Measurements from ENCODE around the gene JPH3.

JPH3 gene

DNA sequence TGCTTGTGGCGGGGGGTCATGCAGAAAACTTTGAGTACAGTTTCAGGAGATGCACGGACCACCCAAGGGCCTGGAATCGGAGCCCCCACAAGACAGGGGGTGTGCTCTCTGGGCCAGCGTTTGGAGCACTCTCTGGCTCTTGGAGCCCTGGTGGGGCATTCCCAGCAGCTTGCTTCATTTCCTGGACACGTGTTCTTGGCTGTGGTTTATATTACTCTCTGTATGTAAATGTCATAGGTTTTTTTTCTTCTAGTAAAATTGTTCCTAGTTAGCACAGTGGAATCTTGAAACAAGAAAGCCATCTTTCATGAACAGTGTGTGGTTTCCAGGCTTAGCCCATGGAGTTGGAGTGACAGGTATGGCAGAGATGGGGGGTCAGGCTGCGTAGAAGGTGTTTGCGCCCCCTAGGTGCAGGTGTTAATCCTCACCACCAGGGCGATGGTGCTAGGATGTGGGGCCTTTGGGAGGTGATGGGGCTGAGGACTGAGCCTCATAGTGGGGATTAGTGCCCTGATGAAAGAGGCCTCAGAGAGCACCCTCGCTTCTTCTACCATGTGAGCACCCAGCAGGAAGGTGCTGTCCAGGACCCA lies 79.8 kb downstream of the JPH3 start:
- no peak for DNase-seq (ENCODE audit: low read depth)

DNA sequence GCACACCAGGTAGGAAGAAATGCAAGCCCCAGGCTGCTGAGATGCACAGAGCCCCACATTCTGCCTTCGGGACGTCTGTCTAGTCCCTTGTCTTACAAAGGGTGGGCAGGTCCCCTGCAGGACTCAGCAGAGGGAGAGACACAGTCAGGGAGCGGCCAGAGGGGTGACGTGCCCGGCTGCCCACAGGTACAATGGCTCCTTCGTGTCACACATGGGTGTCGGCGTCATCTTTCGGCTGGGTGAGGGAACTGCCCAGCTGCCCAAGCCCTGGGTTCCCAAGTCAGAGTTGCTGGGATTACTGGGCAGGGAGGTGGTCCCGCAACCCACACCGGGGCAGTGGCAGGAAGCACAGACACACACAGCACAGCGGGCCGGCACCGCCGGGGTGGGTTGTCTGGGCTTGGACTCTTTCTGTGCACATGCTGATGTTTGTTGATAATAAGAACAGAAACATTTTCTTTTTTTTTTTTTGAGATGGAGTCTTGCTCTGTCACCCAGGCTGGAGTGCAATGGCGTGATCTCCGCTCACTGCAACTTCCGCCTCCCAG lies 80.6 kb downstream of the JPH3 start:
- no peak for DNase-seq (ENCODE audit: low read depth)

DNA sequence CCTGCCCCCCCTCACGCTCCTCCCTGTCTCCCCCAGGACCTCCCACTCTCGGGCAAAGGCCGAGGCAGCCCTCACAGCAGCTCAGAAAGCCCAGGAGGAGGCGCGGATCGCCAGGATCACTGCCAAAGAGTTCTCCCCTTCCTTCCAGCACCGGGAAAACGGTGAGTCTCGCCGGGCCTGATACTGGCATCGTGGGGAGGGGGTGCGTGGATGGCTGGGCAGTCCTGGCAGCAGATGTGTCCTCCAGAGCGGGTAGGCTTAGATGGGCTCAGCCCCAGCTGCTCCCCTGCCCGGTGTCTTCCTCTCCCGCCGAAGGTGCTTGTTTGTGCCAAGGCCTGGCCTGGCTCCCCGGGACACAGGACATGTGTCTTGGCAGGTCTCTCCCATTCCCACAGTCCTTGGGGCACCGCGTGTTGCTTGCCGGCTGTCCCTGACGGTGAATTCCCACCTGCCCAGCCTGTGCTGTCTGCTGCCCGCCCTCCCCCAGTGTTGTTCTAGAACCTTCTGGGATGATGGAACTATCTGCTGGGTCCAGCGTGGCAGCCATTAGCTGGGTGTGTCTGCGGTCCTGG lies 81.9 kb downstream of the JPH3 start:
- DNase-seq (ENCODE audit: low read depth): no peak

DNA sequence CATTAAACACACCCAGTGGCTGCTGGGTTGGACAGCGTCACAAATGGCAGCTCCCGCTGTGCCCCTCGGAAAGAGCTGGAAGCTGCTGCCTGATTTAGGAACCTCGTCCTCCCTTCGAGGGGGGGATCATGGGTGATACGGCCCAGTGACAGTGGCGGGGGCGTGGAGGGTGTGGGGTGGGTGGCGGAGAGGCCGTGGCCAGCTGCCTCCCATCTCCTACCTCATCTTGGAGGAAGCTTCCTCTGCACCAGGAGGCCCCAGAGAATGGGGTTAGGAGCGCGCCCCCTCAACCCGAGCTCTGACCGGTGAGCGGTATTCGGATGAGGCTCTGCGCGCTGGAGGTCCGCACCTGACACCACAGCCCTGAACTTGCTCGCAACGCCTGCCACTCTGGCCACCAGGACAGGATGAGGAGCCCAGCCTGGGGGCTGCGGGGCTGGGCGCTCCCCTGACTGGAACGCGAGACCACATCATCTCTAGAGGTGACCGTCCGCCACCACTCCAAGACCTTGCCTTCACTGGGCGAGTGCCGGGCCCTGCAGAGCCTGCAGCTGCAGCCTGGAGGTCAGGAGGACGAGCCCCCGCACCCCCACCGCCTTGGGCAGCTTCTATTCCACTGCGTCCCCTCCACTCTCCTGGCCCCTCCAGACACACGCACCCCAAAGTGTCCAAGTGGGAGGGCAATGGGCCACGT lies 82.5 kb downstream of the JPH3 start:
- no peak for DNase-seq (ENCODE audit: low read depth)

DNA sequence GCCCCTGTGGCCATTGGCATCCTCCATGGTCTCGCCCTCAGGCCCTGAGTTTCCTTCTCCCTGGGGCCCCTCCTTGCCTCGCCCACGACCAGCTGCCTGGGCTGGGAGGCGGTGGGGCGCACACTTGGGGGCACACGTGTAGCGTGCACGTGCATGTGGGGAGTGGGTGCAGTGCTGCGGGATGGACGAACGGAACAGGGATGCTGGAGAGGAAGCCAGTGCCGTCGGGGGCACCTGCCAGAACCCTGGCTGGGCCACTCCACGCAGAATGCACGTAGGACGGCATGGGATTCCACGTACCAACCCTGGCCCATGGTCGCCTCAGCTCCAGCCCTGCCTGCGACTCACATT lies 83.1 kb downstream of the JPH3 start:
- DNase-seq (ENCODE audit: low read depth): no peak

DNA sequence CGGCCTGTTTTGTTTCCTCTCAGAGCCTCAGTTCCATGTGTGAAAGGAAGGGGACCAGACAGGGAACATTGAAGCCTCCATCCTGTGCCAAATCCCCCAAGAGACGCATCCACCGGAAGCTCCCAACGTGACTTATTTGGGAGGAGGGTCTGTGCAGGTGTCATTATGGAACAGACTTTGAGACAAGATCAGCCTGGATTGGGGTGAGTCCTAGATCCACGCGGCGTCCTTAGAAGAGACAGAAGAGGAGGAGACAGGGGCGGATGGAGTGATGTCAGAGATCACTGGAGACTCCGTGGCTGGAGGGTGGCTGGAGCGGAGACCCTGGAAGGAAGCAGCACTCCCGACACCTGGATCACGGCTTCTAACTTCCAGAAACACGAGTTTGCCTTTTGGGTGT lies 83.5 kb downstream of the JPH3 start:
- DNase-seq (ENCODE audit: low read depth): no peak

DNA sequence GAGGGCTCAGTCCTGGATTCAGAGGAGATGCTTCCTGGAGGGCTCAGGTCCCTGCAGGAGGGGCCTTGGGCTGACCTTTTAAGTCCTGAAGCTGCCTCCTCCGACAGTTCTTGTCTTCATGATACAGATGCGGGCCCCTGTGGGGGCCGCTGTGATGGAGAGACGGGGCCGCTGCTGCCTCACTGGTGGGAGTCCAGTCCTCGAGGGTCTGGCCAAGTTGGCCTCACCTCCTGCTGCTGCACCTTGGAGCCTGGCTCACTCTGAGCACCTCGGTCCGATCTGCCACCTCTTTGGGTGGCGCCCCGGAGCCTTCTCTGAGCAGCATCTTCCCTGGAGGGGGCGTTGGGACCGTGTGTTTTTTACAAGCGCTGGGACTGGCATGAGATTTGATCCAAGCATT lies 84.4 kb downstream of the JPH3 start:
- DNase-seq (ENCODE audit: low read depth): no peak

DNA sequence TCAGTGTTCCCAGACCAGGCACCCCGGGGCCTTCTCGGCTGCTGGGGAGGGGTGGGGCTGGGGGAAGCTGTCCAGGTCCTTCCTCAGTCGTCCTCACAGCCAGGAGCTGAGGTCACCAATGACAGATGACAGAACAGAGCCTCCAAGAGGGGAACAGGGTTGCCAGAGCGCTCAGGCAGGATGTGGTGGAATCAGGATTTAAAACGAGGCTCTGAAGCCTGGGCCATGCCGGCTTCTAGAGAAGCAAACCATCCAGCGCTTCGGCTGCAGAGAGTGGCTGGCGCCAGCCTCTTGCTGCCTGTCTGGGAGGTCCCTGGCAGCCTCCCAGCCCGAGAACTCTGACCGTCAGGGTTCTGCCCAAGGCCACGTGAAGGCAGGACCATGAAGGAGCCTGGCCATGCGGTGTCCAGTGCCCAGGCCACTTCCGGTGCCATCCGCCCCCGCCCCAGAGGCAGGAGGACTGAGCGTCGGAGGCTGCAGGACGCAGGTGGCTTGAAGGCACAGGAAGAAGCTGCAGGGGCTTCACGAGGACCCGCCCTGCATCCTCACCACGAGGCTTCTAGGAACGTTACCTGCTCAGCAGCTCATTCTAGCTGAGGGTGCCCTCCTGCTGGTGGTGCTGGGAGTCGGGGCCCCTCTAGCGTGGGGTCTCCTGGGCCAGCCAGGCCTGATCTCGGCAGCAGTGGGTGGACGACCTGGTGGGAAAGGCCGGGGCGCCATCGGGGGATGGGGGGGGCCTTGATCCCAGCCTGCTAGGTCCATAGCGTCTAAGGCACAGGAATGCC lies 85.0 kb downstream of the JPH3 start:
- DNase-seq (ENCODE audit: low read depth): no peak

DNA sequence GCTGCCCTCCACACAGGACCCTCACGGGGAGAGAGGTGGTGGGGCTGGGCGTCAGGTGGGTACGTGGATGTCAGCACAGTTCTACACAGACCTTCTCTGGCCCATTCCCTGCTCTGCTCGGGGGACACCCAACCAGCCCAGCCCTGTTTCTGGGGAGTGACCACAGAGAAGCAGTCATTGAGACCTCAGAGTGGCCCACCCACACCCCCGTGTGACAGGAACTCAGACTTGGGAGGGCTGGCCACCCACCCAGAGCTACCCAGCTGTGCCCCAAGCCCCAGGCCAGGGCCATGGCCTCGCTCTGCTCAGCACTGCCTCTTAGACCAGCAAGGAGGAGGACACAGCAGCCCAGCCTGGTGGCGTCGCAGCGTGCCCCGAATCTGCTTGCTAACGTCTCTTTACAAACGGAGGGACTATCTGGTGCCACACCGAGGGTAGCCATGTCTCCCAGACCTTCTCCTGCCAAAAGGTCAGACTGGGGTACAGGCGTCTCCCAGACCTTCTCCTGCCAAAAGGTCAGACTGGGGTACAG lies 85.8 kb downstream of the JPH3 start:
- no peak for DNase-seq (ENCODE audit: low read depth)

DNA sequence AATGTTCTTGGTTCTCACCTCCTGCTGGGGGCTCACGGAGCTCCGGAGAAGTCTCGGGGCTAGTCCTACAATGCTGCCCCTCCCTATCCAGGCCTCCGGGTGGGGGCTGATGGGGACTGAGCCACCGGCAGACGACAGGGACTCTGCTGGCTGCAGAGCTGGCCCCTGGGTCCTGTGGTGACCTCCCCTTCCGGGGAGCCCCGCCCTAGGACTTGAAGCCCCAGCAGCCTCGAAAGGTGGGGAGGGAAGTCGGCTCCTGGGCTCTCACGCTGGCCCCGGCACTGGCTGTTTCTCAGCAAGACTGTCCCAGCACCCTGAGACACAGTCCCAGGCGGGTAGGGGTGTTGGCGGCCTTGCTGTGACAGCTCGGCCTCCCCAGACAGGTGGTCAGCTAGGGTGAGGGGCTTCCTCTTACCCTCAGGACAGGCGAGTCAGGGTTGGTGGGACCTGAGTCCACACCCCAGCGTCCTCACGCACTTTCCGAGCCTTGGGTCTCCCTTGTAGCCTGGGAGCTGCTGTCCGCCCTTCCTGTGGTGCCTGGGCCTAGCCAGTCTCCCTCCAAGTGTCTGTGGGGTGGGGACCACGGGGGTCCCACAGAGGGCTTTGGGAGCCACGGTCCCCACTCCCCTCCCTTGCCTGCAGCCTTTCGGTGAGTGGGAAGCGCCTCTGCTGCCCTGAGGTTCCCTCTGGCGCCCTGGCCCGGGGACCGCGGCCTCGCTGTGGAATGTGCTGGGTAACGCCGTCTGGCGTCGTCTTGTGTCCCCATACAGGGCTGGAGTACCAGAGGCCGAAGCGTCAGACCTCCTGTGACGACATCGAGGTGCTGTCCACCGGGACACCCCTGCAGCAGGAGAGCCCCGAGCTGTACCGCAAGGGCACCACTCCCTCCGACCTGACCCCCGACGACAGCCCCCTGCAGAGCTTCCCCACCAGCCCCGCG lies 86.8 kb downstream of the JPH3 start:
- no peak for DNase-seq (ENCODE audit: low read depth)

DNA sequence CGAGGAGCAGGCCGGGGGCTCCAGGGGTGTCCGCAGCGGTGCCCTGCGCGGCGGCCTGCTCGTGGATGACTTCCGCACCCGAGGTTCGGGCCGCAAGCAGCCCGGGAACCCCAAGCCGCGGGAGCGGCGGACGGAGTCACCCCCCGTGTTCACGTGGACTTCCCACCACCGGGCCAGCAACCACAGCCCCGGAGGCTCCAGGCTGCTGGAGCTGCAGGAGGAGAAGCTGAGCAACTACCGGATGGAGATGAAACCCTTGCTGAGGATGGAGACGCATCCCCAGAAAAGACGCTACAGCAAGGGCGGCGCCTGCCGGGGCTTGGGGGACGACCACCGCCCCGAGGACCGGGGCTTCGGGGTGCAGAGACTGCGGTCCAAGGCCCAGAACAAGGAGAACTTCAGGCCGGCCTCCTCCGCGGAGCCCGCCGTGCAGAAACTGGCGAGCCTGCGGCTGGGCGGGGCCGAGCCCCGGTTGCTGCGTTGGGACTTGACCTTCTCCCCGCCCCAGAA lies 87.7 kb downstream of the JPH3 start:
- no peak for DNase-seq (ENCODE audit: low read depth)

DNA sequence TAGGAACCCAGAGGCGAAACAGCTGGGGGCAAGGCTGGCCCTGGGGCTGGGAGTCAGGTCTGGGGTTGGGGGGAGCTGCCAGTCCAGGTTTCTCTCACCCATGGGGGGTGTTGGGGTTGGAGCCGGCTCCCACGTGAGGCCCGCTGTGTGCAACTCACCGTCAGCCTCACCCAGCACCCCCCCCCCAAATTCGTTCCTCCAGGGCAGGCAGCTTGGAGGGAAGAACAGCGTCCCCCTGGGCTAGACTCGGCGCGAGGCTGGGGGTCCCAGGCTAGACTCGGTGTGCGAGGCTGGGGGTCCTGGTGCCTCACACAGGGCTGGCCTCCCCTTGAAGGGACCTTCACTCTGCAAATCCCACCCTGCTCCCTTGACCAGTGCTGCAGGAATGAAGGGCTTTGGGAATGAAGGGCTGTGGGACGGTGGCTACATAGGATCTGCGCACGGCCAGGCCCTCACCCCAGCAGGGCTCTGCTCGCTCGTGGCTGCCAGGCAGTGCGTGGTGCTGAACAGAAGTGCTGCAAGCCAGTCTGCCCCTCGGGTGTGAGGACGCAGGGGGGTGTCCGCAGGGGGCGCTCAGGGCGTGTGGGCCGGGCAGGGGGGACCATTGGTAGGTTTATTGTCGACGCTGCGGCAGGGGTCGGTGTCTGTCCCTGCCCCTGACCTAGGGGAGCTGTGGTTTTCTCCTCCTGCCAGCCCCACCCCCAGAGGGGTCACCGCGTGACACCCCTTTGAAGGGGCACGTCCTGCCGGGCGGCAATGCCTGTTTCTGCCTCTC lies 88.8 kb downstream of the JPH3 start:
- DNase-seq (ENCODE audit: low read depth): no peak

DNA sequence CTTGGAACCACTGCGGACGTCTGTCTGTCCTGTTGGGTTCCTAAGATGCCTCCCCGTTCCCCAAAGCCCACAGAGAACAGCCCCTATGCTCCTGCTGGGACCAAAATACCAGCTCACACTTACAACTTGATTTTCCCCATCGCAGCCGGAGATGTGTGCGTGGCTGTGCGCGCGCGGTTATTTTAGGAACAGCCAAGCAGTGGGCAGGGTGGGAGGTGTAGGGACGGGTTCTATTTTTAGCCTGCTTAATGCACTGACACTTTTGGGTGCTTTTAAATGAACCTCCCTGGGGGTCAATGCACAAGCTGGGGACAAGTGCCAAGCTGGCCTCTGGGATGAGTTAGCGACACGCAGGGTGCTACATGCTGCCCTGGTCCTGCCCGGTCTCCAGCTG lies 89.4 kb downstream of the JPH3 start:
- DNase-seq (ENCODE audit: low read depth): no peak

DNA sequence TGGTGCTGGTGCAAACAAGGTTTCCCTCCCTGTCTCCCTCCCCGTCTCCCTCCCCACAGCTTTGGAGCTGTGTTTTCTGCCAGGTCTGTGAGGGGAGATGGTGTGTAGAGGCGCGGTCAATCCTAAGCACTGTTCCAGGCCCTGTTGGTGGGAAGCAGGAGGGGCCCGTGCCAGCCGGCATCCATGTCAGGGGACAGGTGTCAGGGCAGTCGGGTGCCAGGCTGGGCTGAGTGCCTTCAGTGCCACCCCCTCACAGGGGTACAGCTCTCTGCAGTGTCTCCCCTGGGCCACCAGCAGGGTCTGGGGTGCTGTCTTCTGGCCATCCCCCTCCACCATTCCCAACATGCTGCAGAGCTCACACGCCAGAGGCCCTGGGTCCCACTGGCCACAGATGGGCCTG lies 89.9 kb downstream of the JPH3 start:
- DNase-seq (ENCODE audit: low read depth): no peak

DNA sequence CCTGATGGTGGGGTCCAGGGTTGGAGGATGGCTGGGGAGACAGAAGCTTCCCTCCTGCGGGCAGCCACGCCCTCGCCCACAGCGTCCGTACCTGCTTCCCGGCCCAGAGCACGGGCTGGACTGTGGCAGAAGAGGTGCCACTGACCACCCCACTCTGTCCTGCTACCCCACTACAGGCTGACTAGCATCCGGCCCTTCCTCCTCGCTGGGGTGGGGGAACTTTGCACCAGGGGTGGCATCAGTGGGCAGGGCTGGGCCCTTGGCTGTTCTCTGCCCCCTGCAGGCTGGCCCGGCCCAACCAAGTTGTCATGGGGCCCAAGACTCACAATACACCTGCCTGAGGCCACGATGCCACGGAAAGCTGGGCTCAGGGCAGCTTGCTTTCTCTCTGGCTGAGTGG lies 90.4 kb downstream of the JPH3 start:
- no peak for DNase-seq (ENCODE audit: low read depth)

DNA sequence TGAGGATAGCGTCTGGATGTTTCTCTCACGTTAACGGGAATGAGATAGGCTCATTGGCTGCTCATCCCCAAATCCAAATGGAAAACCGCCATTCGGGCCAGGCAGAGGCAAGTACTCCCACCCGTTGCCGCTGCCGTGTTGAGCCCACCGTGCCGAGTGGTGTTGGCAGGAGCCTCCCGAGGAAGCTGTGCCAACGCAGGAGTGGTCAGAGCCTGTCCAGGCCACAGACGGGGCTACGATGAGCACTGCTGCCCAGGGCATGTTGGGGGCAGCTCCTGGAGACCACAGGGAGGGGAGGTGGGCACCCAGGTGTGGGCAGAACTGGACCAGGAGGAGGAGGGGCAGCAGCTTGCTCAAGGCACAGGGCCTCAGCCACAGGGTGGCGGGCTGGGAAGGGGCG lies 91.5 kb downstream of the JPH3 start:
- DNase-seq (ENCODE audit: low read depth): no peak

DNA sequence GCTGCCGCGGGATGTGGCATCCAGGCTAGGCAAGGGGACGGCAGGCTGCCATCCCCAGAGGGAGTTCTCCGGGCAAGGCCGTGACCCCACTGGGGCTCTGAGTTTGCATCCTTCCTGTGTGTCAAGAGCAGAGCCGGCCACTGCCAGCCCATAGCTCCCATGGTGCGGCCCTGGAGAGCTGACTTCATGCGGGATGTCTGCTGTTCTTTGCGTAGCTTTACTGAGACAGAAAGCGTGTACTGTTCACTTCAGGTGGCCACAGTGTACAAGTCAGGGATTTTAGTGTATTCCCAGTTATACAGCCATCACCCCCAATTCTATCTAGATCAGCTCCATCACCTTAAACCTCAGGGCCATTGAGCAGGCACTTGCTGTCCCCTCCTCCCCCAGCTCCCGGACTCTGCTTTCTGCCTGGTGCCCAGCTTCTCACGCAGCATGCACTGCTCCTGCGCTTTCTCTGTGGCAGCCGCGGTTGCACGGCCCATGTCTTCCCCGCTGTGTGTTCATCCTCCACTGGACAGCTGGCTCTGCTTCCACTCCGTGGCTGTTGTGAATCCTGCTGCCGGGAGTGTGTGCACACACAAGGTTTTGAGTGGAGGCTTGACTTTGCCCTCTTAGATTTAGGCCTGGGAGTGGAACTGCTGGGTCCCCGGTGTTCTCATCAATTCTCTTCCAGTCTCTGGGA lies 92.3 kb downstream of the JPH3 start:
- DNase-seq (ENCODE audit: low read depth): no peak

DNA sequence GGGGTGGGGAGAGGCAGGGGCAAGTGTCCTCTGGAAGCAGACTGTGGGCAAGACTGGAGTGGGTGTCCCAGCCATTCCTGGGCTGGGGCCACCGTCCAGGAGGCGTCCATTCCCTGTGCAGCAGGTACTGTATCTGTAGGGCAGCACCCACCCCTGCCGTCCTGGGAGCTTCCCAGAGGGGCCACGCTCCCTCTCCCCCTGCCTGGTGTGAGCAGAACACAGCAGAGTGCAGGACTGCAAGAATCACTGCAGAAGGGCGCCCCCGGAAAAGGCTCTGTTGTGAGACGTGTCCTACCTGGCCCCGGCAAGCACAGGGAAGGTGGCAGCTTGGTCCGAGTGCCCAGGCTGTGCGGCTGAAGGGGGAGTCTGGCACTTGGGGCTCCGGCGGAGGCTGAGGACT lies 93.2 kb downstream of the JPH3 start:
- DNase-seq (ENCODE audit: low read depth): no peak

DNA sequence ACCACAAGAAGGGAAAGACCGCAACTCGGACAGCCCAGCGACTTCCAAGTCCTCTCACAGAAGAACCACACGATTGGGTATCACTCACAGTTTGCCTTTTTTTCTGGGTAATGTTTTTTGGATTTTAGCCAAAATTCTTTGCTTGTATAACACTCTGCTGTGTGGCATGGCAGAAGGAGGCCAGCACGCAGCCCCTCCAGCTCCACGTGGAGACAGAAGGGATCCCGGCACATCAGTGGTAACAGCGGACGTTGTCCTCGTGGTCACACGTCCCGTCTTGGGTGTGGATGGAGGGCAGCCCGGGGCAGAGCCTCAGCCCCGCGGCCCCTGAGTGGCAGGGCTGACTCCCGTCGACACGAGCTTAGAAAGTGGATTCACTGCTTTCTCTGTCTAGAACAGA lies 94.4 kb downstream of the JPH3 start:
- no peak for DNase-seq (ENCODE audit: low read depth)

DNA sequence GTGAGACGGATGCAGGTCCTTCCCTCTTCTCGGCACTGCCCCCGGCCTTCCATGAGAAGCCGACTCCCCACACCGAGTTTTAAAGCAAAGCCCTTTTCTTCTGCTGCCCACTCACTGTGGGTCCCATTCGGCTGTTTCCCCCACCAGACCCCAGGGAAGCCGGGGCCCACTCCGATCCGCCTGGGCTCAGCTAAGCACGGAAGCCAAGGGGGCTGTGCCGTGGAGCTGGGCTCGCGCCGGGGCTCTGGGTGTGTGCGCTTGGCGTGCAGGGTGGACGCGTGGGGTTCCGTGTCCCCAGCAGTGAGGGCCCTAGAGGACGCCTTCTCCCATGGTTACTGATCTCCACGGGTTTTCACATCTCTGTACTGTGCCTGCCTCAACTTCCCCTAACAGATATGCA lies 94.9 kb downstream of the JPH3 start:
- no peak for DNase-seq (ENCODE audit: low read depth)

Data from activated gamma-delta T cell treated with anti-CD3 and anti-CD28 coated beads, Interleukin-2, amount 50 U/mL, for 16 hours (primary cell).